SKM-1 treated with dmso at 0.1 percent for 144 hours (cell line): ENCODE results near the gene CH25H.
A peak's percentile ranks its signal among the peaks of the same experiment; 100 is the strongest.
"Not testable (repeated sequence)": the region's sequence is repeated elsewhere in the genome, so short reads cannot be mapped to it uniquely, and the experiment has no call there.

ENCODE experiments used
- DNase-seq: peaks from one replicate; lab custom pipeline; 2025; ENCODE audit not compliant: unreplicated experiment; lab: John Stamatoyannopoulos, UW

Gene CH25H, protein sequence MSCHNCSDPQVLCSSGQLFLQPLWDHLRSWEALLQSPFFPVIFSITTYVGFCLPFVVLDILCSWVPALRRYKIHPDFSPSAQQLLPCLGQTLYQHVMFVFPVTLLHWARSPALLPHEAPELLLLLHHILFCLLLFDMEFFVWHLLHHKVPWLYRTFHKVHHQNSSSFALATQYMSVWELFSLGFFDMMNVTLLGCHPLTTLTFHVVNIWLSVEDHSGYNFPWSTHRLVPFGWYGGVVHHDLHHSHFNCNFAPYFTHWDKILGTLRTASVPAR

DNA sequence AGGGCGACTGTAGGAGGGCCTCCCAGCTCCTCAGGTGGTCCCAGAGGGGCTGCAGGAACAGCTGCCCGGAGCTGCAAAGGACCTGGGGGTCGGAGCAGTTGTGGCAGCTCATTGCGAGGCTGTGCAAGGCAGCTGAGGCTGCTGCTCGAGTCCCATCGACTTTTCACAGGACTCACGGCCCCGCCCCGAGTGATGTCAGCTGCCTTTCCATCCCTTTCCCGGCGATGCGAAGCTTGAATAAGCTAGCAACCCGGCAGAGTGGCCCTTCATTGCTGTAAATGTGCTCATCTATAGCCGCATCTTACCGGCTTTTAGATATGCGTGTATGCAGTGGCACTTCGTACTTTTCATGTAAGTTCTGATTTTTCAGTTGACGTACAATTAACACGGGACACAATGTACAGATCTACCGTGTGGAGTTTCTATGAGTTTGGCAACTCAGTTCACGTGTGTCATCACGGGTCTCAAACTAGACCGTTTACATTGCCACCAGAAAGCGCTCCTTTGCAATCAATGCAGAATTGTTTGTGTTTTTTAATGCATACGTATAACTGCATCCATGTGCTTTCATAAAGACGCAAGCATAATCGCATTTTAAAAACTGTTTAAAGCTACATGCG is at the start of gene CH25H:
CH25H (minus strand) TSS at position 137 of the 620 bp plus-strand sequence; CDS start at position 112, 25 bp downstream.
- no peak for DNase-seq

DNA sequence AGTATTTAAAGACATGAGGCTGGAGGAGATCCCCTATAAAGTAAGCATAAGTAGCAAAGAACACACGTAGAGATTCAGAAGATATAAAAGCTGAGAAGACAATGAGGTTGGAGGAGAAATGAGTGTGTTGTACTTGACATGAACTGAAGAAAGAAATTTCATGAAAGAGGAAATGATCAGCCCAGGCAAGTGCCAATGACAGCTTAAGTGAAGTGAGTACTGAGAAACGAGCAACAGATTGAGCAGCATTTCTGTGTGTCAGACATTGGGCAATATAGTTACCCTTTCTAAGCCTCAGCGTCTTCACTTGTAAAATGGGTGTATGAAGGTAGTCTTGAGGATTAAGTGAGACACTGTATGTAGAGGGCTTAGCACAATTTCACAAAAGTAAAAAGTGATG is 49.2 kb upstream of the CH25H start:
- no peak for DNase-seq

DNA sequence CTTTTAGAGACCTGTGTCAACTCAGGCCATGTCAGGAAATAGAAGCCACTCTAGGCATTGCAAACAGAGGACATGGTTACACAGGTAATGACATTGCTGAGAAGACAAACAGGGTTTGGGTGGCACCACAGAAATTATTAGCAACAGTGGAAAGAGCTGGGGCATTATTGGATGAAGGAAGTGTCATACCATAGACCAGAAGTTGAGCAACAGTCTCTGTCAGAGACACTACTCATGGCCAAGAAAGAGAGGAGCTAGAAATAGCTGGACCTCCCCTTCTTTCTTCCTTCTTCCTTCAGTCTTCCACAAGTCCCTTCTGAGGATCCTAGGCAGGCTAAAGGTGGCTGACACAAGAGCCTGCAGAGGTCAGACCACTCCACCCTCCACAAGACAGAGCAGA is 48.7 kb upstream of the CH25H start:
- DNase-seq: peak; percentile 32

DNA sequence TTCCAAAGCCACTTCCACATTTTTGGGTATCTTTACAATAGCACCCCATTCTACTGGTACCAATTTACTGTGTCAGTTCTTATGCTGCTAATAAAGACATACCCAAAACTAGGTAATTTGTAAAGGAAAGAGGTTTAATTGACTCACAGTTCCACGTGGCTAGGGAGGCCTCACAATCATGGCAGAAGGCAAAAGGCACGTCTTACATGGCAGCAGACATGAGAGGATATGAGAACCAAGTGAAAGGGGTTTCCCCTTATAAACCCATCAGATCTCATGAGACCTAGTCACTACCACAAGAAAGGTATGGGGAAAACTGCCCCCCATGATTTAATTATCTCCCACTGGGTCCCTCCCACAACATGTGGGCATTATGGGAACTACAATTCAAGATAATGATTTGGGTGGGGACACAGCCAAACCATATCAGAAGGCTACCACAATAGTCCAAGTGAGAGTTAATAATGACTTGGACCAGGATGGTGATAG is 48.0 kb upstream of the CH25H start:
- not testable (repeated sequence) for DNase-seq

DNA sequence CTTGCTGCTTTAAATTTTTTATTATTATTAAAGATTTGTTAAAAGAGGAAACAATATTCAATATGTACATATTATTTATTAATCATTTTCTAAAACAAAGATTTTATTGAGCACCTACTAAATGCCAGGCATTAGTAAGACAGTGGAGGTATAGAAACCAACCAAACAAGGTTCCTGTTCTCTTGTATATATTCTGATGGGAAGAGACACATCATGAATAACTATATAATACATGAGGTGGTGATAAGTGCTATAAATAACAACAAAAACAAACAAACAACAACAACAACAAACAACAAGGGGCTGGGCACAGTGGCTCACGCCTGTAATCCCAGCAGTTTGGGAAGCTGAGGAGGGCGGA is 45.1 kb upstream of the CH25H start:
- no peak for DNase-seq

DNA sequence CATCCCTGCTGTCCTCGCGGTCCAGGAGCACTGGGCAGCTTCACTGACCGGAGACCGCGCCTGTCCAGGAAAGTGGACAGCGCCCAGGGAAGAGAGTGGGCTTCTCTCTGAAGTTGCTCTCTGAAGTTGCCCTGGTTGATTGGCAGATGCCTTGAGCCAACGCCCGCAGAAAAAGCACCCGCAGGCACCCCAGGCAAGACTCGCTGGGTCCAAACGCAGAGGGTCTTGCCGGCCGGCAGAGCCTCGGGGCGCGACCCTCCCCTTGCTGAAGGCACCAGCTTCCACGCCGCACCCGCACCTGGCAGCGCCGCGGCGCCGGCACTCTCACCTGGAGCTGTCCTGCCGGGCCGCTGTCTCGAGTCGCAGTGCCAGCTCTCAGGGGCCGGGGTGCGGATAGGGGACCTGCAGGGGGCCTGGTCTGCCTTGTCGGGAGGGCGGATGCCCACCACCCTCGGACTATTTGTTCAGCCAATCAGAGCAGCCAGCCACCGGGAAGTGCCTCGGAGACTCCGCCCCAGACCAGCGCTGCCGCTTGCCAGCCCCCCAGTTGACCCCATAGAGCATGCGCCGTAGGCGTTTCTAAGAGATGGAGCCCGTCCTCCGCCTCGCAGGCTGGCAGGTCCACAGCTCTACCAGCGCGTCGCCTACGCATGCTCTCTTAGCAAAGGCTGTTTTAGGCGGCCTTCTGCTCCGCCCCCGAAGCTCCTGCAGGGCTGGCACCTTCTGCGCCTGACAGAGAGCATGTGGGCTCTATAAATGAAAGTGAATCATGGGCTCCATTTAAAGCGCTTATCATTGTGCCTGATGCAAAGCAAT is 44.5 kb upstream of the CH25H start, which contains the start of gene LIPA:
LIPA (minus strand) TSS at position 367 of the 816 bp plus-strand sequence. CDS start 4,127 bp downstream, outside the sequence.
- peak; percentile 97 for DNase-seq

DNA sequence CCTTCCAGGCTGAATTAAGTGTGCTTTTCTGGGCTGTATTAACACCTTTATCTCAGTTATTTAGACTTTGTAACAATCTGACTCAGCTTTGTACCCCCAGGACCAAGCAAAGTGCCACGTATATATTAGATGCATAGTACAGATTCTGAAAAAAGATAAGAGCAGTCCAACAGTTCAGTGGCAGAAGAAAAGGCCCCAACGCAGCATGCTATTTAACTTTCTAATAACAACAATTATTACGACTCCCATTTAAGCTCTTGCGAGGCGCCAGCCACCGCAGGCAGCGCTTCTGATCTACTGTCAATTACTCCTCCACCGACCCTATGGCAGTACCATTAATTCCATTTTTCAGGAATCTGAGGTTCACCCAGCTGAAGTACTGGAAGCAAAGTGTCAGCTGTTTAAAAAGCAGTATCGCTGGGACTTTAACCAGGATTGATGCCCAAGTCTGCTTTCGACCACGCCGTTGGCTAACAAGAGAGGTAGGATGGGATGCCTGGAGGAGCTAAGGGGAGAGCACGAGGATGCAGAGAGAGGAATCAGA is 43.8 kb upstream of the CH25H start:
- DNase-seq: no peak

DNA sequence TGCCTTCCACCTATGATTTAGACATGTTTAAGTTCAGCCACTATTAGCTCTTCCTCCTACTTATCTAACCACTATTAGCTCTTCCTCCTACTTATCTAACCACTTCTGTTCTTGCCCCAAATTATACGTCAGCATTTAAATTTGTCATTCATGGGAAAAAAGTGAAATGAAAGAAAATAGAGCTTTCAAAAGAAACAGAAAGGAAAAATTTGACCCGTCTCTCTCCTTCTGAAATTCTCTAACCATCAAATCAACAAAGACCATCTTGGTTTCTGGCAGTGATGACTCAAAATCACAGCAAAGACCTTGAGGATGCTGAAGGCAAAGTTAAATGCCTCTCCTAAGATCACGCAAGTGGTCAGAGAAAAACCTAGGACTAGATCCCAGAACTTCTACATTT is 41.9 kb upstream of the CH25H start:
- DNase-seq: no peak

DNA sequence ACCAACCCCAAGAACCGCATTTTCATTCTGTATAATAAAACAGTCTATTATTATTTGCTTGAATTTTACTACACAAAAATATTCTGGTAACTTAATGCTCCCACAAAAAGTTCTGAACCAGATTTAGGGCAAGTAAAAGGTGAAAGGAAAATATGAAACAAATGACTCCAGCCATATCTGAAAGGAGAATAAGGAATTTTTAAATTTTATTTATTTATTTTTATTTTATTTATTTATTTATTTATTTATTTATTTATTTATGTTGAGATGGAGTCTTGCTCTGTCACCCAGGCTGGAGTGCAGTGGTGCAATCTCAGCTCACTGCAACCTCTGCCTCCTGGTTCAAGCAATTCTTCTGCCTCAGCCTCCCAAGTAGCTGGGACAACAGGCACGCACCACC is 40.5 kb upstream of the CH25H start:
- DNase-seq: not testable (repeated sequence)

DNA sequence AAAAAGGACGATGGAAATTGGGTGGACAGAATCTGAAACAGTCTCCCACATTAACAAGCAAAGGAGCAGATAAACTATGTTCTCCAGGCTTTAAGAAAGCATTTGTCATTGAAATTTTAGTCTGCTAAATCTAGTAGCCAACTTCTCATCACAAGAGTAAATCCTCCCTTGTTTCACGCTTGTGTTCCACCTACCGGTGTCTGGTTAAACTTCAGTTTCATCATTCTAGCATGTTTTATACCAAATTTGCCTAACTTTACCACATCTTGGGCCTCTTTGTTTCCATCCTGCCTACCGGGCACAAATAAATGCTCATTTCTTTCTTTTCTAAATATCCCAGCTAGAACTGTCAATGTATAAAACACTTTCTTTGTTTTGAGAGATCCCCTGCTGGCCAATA is 38.7 kb upstream of the CH25H start:
- DNase-seq: no peak

DNA sequence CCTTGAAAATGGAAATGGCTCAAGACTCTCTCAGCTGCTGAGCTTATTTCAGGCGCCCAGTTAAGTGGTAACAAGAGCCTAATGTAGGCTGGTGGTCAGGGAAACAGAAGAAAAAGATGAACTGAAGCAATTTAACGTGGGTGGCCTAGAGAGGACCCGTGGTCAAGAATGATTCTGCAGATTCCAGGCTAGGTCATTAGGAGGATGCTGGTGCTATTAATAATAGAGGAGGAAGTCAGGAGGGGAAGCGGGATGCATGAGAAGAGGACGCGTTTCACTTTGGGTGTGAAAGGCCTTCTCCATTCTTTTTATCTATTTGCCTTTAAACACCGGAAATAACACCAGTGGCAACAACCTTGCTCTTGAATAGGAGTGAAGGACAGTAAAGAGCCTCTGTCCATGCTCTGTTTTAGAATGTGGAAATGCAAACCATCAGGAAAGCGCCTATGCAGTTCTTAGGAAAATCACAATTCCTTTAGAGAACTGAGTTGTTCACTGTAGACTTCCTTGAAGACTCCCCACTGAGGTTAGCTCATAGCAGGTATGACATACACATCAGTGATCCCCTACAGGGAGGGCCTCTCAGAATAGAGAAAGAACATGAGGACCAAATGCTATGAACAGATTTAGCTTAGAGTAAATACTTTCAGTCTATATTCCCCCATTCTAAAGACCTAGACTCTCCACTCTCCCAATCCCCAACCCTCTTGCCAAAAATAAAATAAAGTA is 35.9 kb upstream of the CH25H start:
- peak; percentile 22 for DNase-seq

DNA sequence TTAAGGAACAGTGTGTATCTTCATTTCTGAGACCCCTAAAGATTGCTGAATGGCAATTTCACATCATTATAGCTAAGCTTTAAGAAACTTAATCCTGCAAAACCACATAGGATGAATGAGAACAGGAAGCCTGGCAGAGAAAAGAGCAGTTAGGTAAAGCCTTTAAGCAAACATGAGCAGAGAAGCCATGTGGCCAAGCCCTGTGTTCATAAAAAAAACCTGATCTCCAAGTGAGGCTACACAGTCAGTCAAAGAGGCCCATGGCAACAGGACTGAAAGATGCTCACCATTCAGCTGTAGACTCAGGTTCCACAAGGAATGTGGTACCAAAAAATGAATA is 35.2 kb upstream of the CH25H start:
- DNase-seq: no peak

DNA sequence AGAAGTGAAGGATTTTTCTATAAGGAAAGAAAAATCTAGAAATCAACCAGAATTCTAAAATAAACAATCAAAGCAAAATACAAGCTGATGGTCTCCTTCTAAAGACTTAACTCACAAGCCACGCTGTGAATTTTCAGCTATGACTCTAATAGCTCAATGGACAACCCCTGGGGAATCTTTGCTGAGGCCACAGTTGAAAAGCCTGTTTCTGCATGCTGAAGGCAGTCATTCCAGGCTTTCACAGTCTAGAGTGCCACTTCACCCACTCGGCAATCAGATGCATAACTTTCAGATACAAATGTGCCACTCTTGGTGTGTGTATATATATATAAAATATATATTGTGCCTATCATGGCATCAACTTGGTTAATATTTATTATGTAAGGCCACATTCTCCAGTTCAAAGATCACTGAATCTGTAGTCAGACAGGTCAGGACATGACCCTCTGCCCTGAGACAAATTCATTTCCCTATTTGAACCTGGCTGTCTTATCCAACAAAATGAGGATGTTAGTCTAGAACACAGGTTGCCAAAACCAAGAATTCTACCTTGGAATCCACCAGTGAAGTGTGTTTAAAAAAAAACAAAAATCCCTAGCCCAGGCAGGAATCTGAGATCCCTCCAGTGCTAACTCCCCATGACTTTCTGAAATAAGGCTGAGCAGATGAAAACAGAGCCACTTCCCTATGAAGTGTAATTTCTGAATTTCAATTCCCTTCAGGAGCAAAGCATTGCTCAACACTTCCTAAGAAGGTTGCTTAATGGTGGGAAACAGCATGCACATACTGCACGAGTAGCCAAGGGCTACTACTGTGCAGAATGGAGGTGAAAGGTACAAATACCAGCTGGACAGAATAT is 34.6 kb upstream of the CH25H start:
- peak; percentile 50 for DNase-seq

DNA sequence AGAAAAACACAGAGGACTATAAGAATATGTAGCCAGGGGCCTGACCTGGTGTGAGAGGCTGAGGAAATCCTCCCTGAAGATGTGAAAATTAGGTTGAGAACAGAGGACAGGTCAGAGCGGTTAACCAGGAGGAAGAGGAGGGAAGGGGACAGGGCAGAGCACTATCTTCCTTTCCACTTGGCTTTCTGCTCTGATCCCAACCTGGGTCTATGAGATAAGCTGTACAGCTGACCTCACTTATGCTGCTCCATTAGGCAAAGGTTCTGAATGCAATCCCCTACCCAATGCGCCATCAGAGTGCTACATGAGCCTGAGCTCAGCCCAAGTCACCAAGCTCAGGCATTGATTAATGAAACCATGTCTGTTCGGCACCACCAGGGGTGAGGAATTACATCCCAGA is 33.9 kb upstream of the CH25H start:
- DNase-seq: no peak

DNA sequence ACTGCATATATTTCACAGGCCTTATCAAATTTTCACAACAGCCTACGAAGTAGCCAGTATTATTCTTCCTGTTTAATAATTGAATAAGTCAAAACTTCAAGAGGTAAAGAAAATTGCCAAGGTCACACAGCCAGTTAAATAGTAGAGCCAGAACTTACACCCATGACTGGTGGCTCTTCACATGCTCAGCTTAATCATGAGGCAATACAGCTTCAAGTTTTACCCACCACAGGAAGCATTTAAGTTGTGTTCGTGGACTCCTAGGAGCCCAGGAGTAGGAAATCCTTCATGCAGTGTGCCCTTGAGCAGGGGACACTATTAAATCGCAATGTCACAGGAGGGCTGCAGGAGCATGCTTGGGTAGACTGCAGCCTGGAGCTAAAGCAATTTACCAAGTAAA is 33.4 kb upstream of the CH25H start:
- DNase-seq: no peak

DNA sequence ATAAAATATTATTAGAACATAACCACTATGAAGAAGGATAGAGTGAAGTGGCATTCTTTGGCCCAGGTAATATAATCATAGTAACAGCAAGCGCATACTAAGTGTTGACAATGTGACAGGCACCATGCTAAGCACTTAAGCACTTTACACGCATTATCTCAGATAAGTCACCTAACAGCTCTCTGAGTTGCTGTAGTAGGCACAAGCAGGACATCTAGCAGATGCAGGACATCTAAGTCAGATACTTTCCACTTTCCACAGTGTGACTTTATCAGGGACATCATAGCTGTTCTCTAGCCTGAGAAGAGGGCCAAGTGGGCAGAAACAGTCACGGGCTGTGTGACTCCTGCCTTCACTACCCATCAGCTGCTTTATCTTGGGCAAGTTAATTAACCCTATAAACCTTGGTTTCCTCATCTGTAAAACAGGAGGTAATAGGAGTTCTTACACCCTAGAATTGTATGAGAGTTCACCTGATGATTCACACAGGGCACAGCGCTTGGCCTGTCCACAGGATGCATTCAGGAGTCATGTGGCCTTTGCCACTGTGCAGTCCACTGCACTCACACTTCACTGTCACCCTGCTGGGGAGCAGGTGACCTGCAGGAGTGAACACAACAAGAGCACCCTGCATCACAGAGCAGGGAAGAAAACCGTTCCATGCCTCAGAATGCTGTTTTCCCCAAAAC is 32.0 kb upstream of the CH25H start:
- DNase-seq: no peak

DNA sequence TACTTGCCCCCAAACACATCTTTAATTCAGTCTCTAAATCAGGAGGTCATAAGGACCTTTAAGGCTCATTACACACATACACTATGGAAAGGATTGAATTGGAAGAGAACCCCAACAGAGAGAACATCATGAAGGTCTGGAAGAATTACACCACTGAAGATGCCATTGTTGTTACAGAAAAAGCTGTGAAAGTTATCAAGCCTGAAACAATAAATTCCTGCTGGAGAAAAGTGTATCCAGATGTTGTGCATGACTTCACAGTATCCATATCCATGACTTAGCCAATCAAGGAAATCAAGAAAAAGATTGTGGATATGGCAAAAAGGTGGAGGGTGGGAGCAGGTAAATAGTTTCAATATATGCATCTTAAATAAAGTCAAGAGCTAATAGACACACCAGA is 30.7 kb upstream of the CH25H start:
- no peak for DNase-seq

DNA sequence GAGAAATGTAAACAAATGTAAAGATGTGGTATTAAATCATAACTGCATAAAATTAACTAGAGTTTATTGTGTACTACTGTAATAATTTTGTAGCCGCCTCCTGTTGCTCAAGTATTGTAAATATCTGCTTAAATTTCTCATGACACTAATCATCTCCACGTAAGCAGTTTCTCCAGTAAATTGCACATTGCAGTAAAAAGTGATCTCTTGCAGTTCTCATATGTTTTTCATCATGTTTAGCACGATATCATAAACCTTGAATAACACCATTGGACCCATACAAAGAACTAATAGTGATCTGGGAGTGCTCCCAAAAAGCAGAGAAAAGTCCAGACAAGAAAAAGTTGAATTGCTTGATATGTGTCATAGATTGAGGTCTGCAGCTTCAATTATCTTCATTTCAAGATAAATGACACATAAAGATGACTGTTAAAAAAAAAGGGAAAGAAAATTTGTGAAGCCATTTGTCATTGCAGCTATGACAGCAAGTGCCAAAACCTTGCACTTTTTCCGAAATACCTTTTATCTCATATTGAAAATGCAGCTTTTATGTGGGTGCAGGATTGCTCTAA is 29.2 kb upstream of the CH25H start:
- DNase-seq: no peak
